Stimulated activated CD4-positive, alpha-beta T cell treated with anti-CD3 and anti-CD28 coated beads, Interleukin-12 subunit alpha, Interleukin-12 subunit beta, amount 100 ng/mL, for 24 hours (primary cell): Measurements from ENCODE around the gene TLR9.

Experiments used
- DNase-seq, 2 experiments: peaks; one replicate each; pipeline ENCODE4 v3.0.0-alpha.2; 2020; ENCODE audit warnings: low read depth in 2 of 2

Gene TLR9

GRCh38 chr3:52216585-52217408, 8.6 kb downstream of the TLR9 start:
- DNase-seq, result peak in 1 of 2 experiments; percentile 44

- no peak for DNase-seq
Measured at GRCh38 chr3:52215351-52215750, 10.1 kb downstream of the TLR9 start.

DNA sequence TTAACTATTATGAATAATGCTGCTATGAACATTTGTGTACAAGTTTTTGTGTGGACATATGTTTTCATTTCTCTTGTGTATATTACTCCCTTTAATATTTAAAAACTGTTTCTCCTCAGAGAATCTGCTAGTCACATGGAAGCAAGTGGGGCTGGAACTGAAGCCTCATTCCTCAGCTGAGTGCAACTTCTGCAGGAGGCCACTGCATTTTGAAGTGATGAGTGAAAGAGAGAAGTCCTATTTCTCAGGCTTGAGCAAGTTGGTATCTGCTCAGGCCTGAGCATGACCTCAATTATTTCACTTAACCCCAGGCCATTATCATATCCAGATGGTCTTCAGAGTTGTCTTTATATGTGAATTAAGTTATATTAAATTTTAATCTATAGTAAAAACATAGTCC, 11.5 kb downstream of the TLR9 start:
- no peak for DNase-seq

DNA sequence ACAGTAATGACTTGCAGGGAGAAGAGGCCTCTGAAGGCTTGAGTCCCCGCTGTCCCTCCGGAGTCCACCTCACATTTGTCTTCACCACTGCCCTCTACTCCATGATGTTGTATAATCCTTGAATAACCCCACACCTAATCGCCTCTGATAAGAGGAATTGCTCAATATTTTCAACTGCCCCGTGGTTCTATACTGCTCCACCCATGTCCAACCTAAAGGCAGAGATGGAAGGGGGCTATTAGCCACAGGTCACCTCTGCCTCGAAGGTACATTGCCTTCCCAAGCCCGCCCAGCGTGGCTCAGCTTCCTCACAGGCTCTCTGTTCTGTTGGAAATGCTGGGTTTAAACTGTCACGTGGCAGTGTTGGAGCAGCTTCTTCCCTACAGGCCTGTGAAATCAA, 12.4 kb downstream of the TLR9 start:
- no peak for DNase-seq

DNA sequence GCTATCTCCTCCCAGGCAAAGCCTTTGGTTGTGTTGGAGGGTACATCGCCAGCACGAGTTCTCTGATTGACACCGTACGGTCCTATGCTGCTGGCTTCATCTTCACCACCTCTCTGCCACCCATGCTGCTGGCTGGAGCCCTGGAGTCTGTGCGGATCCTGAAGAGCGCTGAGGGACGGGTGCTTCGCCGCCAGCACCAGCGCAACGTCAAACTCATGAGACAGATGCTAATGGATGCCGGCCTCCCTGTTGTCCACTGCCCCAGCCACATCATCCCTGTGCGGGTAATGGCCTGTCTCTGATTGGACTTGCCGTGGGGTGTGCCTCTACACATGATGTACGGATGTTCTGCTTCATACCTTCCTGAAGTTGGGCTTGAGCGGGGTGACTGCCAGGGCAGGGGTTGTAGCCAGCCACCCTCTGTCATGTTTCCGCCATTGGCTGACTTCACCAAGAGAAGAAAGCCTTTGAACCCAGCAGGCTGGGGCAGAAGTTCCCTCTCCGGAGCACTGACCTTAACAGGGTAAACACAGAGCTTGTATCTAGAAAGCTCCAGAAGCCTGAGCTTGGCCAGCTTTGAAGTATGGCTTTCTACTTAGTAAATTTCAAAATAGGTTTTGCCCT, 14.1 kb downstream of the TLR9 start:
- no peak for DNase-seq

GRCh38 chr3:52210550-52211046, 14.8 kb downstream of the TLR9 start:
- DNase-seq, result no peak

GRCh38 chr3:52210037-52210436, 15.4 kb downstream of the TLR9 start:
- no peak for DNase-seq

DNA sequence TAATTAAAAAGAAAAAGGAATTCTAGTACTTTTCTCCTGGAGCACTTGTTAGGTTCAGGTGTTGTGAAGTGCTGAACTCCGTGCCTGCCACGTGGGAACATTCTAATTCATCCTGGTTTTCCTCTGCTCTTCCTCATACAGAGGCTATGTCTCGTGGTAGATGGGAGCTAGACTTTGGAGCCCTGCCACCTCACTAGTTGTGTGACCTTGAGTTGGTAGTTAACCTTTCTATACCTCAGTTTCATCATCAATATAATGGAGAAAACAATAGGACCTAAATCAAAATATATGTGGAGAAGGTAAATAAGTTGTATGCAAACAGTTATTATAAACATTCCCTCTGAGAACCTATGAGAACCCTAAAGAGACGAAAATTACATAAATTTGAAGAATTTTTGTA, 16.9 kb downstream of the TLR9 start:
- DNase-seq, result no peak

DNA sequence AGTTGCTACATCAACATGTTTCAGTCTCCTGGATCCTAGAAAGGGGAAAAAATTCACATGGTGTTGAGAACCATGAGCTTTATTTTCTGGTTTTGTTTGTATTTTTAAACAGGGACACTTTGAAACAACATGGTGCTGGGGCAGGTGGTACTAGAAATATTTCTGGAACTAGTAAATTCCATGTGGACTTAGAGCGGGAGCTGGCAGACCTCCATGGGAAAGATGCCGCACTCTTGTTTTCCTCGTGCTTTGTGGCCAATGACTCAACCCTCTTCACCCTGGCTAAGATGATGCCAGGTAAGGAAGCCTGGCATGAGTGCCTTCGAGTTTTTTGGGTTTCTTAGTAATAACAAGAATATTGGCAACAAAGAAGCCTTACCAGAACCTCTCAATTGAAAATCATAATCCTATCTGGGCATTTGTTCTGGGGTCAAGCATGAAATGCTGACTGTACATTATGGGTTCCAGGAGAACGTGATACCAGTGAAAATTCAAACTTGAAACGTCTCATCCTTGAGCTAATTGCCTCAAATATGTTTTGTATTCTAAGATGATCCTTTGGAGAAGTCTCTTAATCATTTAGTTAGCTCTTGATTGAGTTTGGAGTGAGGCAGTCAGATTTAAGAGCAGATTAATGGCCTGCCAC, 19.6 kb downstream of the TLR9 start:
- no peak for DNase-seq

DNA sequence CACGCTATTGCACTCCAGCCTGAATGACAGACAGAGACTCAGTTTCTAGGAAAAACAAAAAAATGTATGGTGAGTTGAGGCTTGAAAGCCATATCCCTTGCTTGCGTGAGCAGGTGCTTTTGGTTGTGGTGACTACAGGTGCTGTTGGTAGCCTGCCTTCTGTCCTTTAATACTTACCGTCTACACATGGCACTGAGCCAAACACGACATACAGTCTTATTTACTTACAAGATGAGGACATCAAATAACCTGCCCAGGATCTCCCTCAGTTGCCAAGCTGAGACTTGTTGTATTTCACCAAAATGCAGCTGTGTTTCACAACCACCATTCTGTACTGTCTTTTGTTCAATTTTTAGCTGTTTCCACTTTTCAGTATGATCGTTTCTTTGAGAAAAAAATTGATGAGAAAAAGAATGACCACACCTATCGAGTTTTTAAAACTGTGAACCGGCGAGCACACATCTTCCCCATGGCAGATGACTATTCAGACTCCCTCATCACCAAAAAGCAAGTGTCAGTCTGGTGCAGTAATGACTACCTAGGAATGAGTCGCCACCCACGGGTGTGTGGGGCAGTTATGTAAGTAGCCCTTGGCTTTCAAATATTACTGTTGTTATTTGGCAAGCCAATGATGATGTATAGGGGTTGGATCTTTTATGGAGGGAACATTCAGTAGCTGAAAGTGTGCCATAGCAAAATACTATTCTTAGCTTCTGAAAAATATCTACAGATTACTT, 20.9 kb downstream of the TLR9 start:
- DNase-seq, result no peak

DNA sequence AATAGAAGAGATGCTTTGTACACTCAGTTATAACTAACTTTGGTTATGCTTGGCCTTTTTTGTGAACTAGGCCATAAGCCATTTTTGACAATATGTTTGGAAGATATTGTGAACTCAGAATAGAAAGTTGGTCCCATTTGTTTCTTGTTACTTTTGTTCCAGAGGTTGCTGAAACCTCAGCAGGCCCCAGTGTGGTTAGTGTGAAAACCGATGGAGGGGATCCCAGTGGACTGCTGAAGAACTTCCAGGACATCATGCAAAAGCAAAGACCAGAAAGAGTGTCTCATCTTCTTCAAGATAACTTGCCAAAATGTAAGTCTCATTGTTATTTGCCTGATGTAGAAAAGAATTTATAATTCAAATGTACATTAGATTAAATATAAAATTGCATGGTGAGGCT, 21.7 kb downstream of the TLR9 start:
- no peak for DNase-seq

GRCh38 chr3:52202384-52203077, 22.9 kb downstream of the TLR9 start:
- DNase-seq, result no peak

DNA sequence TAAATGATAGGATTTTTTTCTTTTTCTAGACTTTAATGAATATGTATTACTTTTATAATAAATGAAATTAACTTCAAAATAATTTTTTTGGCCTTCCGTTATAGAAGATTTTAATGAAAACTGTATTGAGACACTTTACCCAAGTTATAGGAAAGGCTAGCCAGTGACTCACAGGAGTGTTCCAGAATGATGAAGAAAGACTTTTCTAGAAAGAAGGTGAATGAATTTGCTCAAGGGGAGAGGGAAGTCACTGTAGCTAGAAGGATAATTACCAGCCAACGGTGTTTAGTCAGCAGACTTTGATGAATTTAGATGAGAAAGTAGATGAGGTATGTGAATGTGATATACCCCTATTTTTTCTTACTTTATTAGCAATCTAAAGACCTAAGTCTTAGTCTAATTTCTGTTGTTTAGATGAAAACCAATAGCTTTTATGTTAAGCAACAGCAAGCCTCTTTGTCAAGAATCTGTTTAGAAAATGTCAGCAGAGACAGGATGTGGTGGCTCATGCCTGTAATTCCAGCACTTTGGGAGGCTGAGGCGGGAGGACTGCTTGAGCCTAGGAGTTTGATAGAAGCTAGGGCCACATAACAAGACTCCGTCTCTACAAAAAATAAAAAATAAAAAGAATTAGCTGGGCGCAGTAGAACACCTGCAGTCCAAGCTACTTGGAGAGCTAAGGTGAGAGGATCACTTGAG, 24.3 kb downstream of the TLR9 start:
- DNase-seq, result no peak

- DNase-seq, result no peak
Measured at GRCh38 chr3:52198643-52199608, 26.5 kb downstream of the TLR9 start.

- peak; percentile 89 to 92 for DNase-seq
Measured at GRCh38 chr3:52197842-52198625, 27.4 kb downstream of the TLR9 start, which contains the start of gene ALAS1. Gene ALAS1 (plus strand): TSS chr3:52198160. CDS start chr3:52199242, 1,082 bp downstream.

- DNase-seq, result no peak
Measured at GRCh38 chr3:52197499-52197841, 28.0 kb downstream of the TLR9 start.

DNA sequence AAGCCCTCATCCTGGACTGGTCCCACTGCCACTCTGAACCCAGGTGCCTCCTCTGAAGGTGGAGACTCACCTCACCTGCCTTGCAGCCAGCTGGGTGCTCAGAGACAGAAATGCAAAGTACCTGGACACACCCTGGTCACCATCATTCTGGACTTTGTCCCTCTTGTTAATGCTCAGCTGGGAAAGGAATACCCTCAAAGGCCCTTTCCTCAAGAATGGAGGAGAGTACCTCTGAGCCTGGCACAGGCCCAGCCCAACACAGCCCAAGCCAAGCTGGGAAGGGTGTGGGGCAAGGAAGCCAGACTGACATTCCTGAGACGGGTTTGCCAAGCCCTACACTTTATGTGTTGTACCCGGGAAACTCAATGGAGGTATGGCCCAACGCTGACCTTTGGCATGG, 28.5 kb downstream of the TLR9 start:
- no peak for DNase-seq

- DNase-seq, result no peak
Measured at GRCh38 chr3:52195823-52196331, 29.6 kb downstream of the TLR9 start.

- DNase-seq, result no peak
Measured at GRCh38 chr3:52195291-52195597, 30.2 kb downstream of the TLR9 start.
